ENCODE measurements around the gene PLP2.

Gene PLP2

DNA sequence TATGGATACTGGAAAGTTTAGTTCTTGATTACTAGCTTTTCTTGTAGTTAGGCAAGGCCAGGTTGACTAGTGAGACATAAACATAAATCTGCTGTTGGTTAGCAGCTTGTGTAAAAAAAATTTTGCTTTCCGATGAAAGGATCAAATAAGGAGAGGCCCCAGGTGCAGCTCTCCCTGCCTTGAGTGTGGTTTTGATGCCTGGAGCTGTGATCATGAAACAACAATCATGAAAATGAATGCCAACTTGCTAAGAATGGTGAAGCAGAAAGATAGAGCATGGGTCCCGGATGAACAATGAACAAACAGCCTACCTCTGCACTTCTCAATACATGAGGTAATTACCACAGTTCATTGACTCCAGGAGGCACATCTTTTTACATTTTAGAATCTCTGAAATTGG lies 42.7 kb downstream of the PLP2 start:
- 93% methylated on average over 2 of the region's 2 CpGs for WGBS (ENCODE audit: insufficient coverage)
- H3K36me3 ChIP-seq (ENCODE audit: control insufficient read depth in 4 of 4, insufficient read depth in 4 of 4, low read length in 3 of 4): no peaks in the 10 kb centered on the region
- DNase-seq: no peak
- H3K4me1 ChIP-seq (ENCODE audit: control extremely low read depth in 1 of 4, control insufficient read depth in 4 of 4, insufficient read depth in 4 of 4, low read length in 3 of 4): peaks cover 0 to 1% (median 0%) of the 10 kb centered on the region in 4 experiments
- H3K4me3 ChIP-seq (ENCODE audit: control insufficient read depth in 1 of 7, extremely low read depth in 1 of 7, insufficient read depth in 4 of 7, low read depth in 2 of 7, low read length in 6 of 7): no peak overlapping the region
- H3K27ac ChIP-seq (ENCODE audit: insufficient read depth in 1 of 2, low read depth in 1 of 2, low read length in 2 of 2, poor library complexity in 1 of 2, severe bottlenecking in 2 of 2): no peak overlapping the region
- POLR2A ChIA-PET: no interaction called here
- no peaks in the 10 kb centered on the region for H3K27me3 ChIP-seq (replicated peaks in 2 of 5; ENCODE audit: control insufficient read depth in 4 of 5, insufficient read depth in 5 of 5, low read length in 4 of 5)
- no peaks in the 10 kb centered on the region for H3K9me3 ChIP-seq (ENCODE audit: control extremely low read depth in 1 of 5, control insufficient read depth in 4 of 5, insufficient read depth in 2 of 5, low read depth in 1 of 5, low read length in 4 of 5)
- CTCF ChIA-PET: no interaction called here

DNA sequence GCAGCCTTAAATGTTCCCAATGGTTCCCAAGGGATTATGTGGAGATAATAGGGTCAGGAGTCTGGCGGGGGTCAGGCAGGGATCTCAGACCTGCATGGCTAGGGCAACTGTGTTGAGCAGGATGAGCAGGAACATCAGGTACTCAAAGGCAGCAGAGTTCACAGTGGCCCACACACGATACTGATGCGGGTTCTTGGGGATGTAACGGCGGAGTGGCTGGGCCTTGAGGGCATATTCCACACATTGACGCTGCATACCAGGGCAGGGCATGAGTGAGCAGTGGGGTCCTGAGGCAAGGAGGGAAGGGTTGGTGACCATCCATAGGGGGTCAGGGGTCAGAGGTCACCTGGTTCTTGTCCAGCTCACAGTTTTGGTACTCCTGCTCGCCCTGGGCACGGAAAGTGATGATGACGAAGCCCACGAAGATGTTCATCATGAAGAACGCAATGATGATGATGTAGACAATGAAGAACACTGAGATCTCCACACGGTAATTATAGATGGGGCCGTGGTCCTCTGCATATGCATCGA lies 43.4 kb downstream of the PLP2 start:
- Histone ChIP-seq H3K9me3 (ENCODE audit: control extremely low read depth in 1 of 5, control insufficient read depth in 4 of 5, insufficient read depth in 2 of 5, low read depth in 1 of 5, low read length in 4 of 5) (no peaks in the 10 kb centered on the region), H3K27me3 (replicated peaks in 2 of 5; ENCODE audit: control insufficient read depth in 4 of 5, insufficient read depth in 5 of 5, low read length in 4 of 5) (no peaks in the 10 kb centered on the region), H3K4me1 (ENCODE audit: control extremely low read depth in 1 of 4, control insufficient read depth in 4 of 4, insufficient read depth in 4 of 4, low read length in 3 of 4) (no peaks in the 10 kb centered on the region), H3K27ac (ENCODE audit: insufficient read depth in 1 of 2, low read depth in 1 of 2, low read length in 2 of 2, poor library complexity in 1 of 2, severe bottlenecking in 2 of 2) (no peak overlapping the region), H3K36me3 (ENCODE audit: control insufficient read depth in 4 of 4, insufficient read depth in 4 of 4, low read length in 3 of 4) (no peaks in the 10 kb centered on the region), H3K4me3 (ENCODE audit: control insufficient read depth in 1 of 7, extremely low read depth in 1 of 7, insufficient read depth in 4 of 7, low read depth in 2 of 7, low read length in 6 of 7) (no peak overlapping the region)
- 85% methylated on average over 14 of the region's 14 CpGs for WGBS (ENCODE audit: insufficient coverage)
- CTCF ChIA-PET: no interaction called here
- POLR2A ChIA-PET: no interaction called here
- DNase-seq: no peak

DNA sequence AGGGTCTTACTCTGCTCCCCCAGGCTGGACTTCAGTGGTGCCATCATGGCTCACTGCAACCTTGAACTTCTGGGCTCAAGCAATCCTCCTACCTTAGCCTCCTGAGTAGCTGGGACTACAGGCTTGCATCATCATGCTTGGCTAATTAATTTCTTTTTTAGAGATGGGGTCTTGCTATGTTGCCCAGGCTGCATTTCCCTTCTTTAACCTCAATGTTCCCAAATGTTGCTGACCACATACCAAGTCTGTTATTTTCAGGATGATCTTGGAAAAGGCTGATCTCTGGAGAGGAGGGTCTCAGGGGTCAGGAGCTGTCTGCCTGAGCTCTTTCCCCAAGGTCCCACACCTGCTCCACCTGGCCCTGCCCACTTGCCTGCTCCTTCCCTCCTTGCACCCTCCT lies 48.4 kb downstream of the PLP2 start:
- Histone ChIP-seq H3K9me3 (ENCODE audit: control extremely low read depth in 1 of 5, control insufficient read depth in 4 of 5, insufficient read depth in 2 of 5, low read depth in 1 of 5, low read length in 4 of 5) (no peaks in the 10 kb centered on the region), H3K4me1 (ENCODE audit: control extremely low read depth in 1 of 4, control insufficient read depth in 4 of 4, insufficient read depth in 4 of 4, low read length in 3 of 4) (no peaks in the 10 kb centered on the region), H3K4me3 (ENCODE audit: control insufficient read depth in 1 of 7, extremely low read depth in 1 of 7, insufficient read depth in 4 of 7, low read depth in 2 of 7, low read length in 6 of 7) (no peak overlapping the region), H3K36me3 (ENCODE audit: control insufficient read depth in 4 of 4, insufficient read depth in 4 of 4, low read length in 3 of 4) (no peaks in the 10 kb centered on the region), H3K27me3 (replicated peaks in 2 of 5; ENCODE audit: control insufficient read depth in 4 of 5, insufficient read depth in 5 of 5, low read length in 4 of 5) (no peaks in the 10 kb centered on the region), H3K27ac (ENCODE audit: insufficient read depth in 1 of 2, low read depth in 1 of 2, low read length in 2 of 2, poor library complexity in 1 of 2, severe bottlenecking in 2 of 2) (no peak overlapping the region)
- POLR2A ChIA-PET: no interaction called here
- no peak for DNase-seq
- CTCF ChIA-PET: interaction anchor here (1.5 kb wide), 1 partner anchor 15 kb away, joined by 3 read pairs; the partner anchor contains the start of gene CCDC22

DNA sequence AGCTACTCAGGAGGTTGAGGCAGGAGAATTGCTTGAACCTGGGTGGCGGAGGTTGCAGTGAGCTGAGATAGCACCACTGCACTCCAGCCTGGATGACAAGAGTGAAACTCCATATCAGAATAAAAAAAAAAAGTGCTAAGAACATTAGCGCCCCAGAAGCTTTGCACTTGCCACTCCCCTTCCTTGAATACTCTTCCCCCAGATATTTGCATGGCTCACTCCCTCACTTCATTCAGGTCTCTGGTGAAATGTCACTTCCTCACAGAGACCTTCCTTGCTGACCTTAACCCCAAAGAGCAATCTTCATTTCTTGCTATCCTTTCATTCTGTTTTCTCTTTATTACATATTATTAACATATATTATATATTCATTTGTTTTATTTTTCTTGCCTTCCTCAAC lies 50.2 kb downstream of the PLP2 start:
- Histone ChIP-seq H3K4me3 (ENCODE audit: control insufficient read depth in 1 of 7, extremely low read depth in 1 of 7, insufficient read depth in 4 of 7, low read depth in 2 of 7, low read length in 6 of 7) (no peak overlapping the region), H3K27ac (ENCODE audit: insufficient read depth in 1 of 2, low read depth in 1 of 2, low read length in 2 of 2, poor library complexity in 1 of 2, severe bottlenecking in 2 of 2) (no peak overlapping the region), H3K4me1 (ENCODE audit: control extremely low read depth in 1 of 4, control insufficient read depth in 4 of 4, insufficient read depth in 4 of 4, low read length in 3 of 4) (no peaks in the 10 kb centered on the region), H3K27me3 (replicated peaks in 2 of 5; ENCODE audit: control insufficient read depth in 4 of 5, insufficient read depth in 5 of 5, low read length in 4 of 5) (no peaks in the 10 kb centered on the region), H3K9me3 (ENCODE audit: control extremely low read depth in 1 of 5, control insufficient read depth in 4 of 5, insufficient read depth in 2 of 5, low read depth in 1 of 5, low read length in 4 of 5) (no peaks in the 10 kb centered on the region), H3K36me3 (ENCODE audit: control insufficient read depth in 4 of 4, insufficient read depth in 4 of 4, low read length in 3 of 4) (no peaks in the 10 kb centered on the region)
- CTCF ChIA-PET: no interaction called here
- DNase-seq: no peak
- POLR2A ChIA-PET: no interaction called here
- WGBS (ENCODE audit: insufficient coverage): 90% methylated on average over 2 of the region's 2 CpGs

Data from common myeloid progenitor, CD34-positive (primary cell).